Fibroblast of mammary gland (primary cell): ENCODE results near the gene ASB1.

Source experiments
- DNase-seq: peaks from one replicate; pipeline ENCODE4 v3.0.0-alpha.2; 2010; ENCODE audit warnings: low read depth
- H3K4me3 ChIP-seq: 2 replicates; pipeline ENCODE4 v1.5.1; 2011; ENCODE audit warnings: low read depth, mild to moderate bottlenecking, low read length, moderate library complexity; ENCODE audit not compliant: control insufficient read depth
- TF ChIP-seq, protein P1 (sequence below): conservative IDR thresholded peaks from 2 replicates; pipeline ENCODE4 v1.5.1; 2011; ENCODE audit warnings: low read depth, low read length, inconsistent platforms; ENCODE audit not compliant: control insufficient read depth, insufficient read depth

The ASB1 gene

DNA sequence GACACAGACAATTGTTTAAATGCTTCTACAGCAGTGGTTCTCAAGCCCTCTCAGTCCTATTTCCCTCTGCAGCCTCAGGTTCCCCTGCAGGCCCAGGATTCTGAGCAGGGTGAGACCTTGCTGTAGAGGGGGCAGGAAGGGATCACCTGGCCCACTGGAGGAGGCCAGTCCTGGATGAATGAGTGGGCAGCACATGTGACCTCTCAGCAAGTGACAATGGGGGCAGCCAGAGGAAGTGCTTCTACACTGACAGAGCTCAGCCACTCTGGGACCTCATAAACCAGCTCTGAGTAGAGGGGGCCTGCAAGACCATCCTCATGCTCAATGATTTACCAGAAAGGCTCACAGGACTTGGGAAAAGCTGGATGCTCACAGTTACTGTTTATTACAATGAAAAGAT lies 63.2 kb downstream of the ASB1 start:
- TF ChIP-seq, protein P1, sequence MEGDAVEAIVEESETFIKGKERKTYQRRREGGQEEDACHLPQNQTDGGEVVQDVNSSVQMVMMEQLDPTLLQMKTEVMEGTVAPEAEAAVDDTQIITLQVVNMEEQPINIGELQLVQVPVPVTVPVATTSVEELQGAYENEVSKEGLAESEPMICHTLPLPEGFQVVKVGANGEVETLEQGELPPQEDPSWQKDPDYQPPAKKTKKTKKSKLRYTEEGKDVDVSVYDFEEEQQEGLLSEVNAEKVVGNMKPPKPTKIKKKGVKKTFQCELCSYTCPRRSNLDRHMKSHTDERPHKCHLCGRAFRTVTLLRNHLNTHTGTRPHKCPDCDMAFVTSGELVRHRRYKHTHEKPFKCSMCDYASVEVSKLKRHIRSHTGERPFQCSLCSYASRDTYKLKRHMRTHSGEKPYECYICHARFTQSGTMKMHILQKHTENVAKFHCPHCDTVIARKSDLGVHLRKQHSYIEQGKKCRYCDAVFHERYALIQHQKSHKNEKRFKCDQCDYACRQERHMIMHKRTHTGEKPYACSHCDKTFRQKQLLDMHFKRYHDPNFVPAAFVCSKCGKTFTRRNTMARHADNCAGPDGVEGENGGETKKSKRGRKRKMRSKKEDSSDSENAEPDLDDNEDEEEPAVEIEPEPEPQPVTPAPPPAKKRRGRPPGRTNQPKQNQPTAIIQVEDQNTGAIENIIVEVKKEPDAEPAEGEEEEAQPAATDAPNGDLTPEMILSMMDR, result no peak
- H3K4me3 ChIP-seq, result no peak overlapping the region
- DNase-seq, result no peak

DNA sequence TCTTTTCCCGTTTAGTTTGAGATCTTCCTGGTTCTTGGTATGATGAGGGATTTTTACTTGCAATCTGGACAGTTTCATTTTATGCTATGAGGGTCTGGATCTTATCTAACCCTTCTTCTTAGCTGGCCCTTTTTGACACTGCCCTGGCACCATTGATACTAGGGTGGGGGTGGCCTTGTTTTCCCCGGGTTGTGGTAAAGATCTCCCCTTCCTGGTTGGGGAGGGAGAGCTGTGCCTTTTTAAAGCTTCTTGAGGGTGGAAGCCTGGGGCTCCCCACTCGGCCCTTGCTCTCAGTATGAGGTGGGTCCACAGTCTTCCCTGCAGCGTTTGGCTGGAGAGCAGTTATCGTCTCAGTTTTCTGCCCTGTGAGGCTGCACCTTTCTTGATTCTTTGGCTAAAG lies 66.1 kb downstream of the ASB1 start:
- H3K4me3 ChIP-seq, result no peak overlapping the region
- no peak for DNase-seq
- TF ChIP-seq, protein P1, result no peak

DNA sequence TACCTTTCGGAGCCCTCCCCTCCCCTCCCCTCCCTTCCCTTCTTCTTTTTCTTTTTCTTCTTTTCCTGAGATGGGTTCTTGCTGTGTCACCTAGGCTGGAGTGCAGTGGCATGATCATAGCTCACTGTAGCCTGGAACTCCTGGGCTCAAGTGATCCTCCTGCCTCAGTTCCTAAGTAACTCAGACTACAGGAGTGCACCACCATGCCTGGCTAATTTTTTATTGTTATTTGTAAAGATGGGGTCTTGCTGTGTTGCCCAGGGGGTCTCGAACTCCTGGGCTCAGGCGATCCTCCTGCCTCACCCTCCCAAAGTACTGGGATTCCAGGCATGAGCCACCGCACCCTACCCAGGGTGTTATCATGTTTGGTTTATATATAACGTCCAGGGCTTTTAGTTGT lies 66.7 kb downstream of the ASB1 start:
- H3K4me3 ChIP-seq, result no peak overlapping the region
- TF ChIP-seq, protein P1, result no peak
- DNase-seq, result no peak

DNA sequence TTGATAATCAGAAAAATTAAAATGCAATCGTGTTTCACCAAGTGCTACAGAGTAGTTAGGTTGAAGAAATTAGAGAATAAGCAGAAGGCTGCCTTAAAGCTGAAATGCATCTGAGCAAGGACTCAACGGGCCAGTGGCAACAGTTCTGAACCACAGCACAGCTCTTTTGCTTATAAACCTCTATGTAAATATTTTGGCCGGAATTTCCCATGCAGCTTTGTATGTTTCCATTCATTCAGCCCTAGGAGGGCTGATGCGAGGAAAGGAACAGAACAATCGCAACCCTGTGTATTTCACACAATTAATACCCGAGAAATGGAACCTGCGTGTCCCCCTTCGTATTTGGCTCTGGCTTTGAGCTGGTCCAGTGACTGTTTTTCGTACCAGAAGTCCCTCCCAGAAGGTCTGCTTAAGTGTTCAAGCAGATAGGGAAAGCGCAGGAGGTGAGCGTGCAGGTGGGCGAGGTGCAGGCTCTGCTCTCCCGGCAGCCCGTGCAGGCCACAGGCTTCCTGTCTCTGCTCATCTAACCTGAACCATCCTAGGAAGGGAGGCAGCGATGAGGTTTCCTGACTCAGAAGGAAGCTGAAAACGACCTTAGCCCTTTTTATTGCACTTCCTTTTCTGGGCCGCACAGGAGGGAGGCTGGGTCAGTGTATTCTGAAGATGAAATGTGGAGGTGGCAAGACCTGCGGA lies 67.3 kb downstream of the ASB1 start:
- no peak for DNase-seq
- H3K4me3 ChIP-seq, result no peak overlapping the region
- TF ChIP-seq, protein P1, result no peak

- TF ChIP-seq, protein P1, result no peak
- no peak overlapping the region for H3K4me3 ChIP-seq
- no peak for DNase-seq
Measured at GRCh38 chr2:238494573-238494961, 67.8 kb downstream of the ASB1 start.

DNA sequence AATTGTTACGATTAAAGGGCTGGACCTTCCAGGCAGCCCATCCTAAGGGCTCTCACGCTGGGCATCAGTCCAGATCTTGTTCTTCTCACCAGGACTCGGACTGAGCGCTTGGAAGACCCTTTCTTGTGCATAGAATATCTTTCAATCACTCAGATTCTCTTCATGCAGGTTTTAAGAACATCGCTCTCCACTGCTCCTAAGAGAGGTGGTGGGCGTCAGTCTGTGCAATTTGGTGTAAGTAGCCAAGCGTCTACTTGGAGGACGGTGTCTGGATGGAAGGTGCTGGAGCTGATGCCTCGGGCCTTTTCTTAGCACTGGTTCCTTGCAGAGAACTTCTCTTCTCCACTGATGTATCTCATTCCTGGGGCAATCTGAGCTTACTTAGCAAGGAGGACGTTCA lies 68.7 kb downstream of the ASB1 start:
- TF ChIP-seq, protein P1, result no peak
- H3K4me3 ChIP-seq, result no peak overlapping the region
- no peak for DNase-seq
